Prostate gland (tissue), 2 donors: ENCODE results near the gene ITGA7.

Experiments used
- POLR2A ChIP-seq: fragments of 450-650 bp; IDR thresholded peaks from one replicate; pipeline ENCODE4 v1.6.1; 2016; ENCODE audit warnings: antibody characterized with exemption, mild to moderate bottlenecking
- TF ChIP-seq, protein P1 (sequence below), 4 experiments: fragments of 200-600 bp in 2 of 4; fragments of 450-650 bp in 2 of 4; sonication (generic) in 2 of 4; IDR thresholded peaks; 1 replicate in 3 of 4; 2 replicates in 1 of 4; pipeline ENCODE4 v1.5.1; 2016 to 2019; ENCODE audit warnings: antibody characterized with exemption in 4 of 4, mild to moderate bottlenecking in 2 of 4, moderate library complexity in 2 of 4

DNA sequence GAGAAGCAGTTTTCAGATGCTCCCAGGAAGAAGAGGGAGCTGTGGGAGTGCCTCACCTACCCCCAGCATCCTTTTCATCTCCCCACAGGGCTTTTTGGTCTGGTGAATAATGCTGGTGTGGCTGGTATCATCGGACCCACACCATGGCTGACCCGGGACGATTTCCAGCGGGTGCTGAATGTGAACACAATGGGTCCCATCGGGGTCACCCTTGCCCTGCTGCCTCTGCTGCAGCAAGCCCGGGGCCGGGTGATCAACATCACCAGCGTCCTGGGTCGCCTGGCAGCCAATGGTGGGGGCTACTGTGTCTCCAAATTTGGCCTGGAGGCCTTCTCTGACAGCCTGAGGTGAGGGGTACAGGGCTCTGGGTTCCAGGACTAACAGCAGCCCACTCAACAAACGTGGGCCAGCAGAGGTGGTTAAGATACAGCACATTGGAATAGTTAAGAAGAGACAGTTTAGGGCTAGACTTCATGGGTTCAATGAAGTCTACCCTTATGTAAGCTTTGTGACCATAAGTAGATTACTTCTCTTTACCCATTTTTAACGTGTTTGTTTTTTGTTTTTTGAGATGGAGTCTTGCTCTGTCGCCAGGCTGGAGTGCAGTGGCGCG lies 14.0 kb upstream of the ITGA7 start:
- TF ChIP-seq, protein P1, sequence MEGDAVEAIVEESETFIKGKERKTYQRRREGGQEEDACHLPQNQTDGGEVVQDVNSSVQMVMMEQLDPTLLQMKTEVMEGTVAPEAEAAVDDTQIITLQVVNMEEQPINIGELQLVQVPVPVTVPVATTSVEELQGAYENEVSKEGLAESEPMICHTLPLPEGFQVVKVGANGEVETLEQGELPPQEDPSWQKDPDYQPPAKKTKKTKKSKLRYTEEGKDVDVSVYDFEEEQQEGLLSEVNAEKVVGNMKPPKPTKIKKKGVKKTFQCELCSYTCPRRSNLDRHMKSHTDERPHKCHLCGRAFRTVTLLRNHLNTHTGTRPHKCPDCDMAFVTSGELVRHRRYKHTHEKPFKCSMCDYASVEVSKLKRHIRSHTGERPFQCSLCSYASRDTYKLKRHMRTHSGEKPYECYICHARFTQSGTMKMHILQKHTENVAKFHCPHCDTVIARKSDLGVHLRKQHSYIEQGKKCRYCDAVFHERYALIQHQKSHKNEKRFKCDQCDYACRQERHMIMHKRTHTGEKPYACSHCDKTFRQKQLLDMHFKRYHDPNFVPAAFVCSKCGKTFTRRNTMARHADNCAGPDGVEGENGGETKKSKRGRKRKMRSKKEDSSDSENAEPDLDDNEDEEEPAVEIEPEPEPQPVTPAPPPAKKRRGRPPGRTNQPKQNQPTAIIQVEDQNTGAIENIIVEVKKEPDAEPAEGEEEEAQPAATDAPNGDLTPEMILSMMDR (IDR thresholded peaks at IDR 0.05) = no peak
- no peak for TF ChIP-seq POLR2A
